ENCODE data around the gene CD99. TPM values are rescaled to one million over a fixed set of nuclear protein-coding genes. Genes with fewer than 3 reads are reported as not detected.

The CD99 gene
- total RNA-seq = 559 and 596 TPM in 2 replicates

GRCh38 chrX:2690856-2691542, at the start of gene CD99:
CD99 (plus strand) TSS chrX:2691295; CDS start chrX:2691361, 66 bp downstream.

GRCh38 chrX:2751874-2752300, 60.8 kb downstream of the CD99 start, which contains the start of gene XG:
XG (plus strand) TSS chrX:2752040; CDS start chrX:2752275, 235 bp downstream.

Other genes with a start within 250 kb of the CD99 start
- gene DHRSX, start 190.3 kb upstream of the CD99 start, total RNA-seq = 14.8 and 16.0 TPM in 2 replicates
- 43.6 and 50.4 TPM in 2 replicates for gene ZBED1, start 190.3 kb upstream of the CD99 start, total RNA-seq
- gene XG, start 60.7 kb downstream of the CD99 start, total RNA-seq = 0.49 and 1.7 TPM in 2 replicates
- gene GYG2, start 137.6 kb downstream of the CD99 start, total RNA-seq = 0.05 TPM in 1 of 2 replicates, not detected in the other
- 15.4 and 17.5 TPM in 2 replicates for gene ARSD, start 238.0 kb downstream of the CD99 start, total RNA-seq